ENCODE results near the gene SCUBE1.

- no peak for TF ChIP-seq CTCF (IDR thresholded peaks at IDR 0.05)
- TF ChIP-seq POLR2A (IDR thresholded peaks at IDR 0.05) = no peak
- TF ChIP-seq EP300 (IDR thresholded peaks at IDR 0.05) = no peak
These were observed 171.6 kb downstream of the SCUBE1 start for GRCh38 chr22:43171607-43172006.
